Right ventricle myocardium inferior (tissue), 1 donor: ENCODE data around the gene FMO2. TPM values are rescaled to one million over a fixed set of nuclear protein-coding genes. Genes with fewer than 3 reads are reported as not detected.
"Not testable (repeated sequence)": the region's sequence is repeated elsewhere in the genome, so short reads cannot be mapped to it uniquely, and the experiment has no call there.

Source experiments
- ATAC-seq: fragments of 200-7000 bp; cut with Tn5 transposase; one replicate; pipeline ENCODE4 v1.9.1; 2020; ENCODE audit warnings: mild to moderate bottlenecking, moderate library complexity
- DNase-seq: peaks from one replicate; pipeline ENCODE4 v3.0.0; 2021; ENCODE audit errors: missing footprints
- intact Hi-C: fragments of 100-400 bp; cut with DNase I; formaldehyde crosslinking; loops from one replicate; pipeline ENCODE4 v1.11.0; 2022
- total RNA-seq: library from RNA; stranded (reverse); fragmentation: NEBNext Ultra II Directional; extraction: Animal tissue kit (Norgen Biotek cat#: 25700); gene quantifications from one replicate; pipeline ENCODE4 v1.2.1, GENCODE V29; 2021
- donor health status: DM: no; HTN: yes; CAD: no; lungs with severe emphysema.

FMO2 gene
- total RNA-seq, 1 donor from 2014 or later: 59.4 TPM

GRCh38 chr1:171213559-171214454, 28.7 kb downstream of the FMO2 start:
- ATAC-seq (no peak), DNase-seq (no peak)
- intact Hi-C loops: loop anchor here (5.0 kb wide), 1 partner anchor 72 kb away; no protein-coding TSS in a partner anchor

GRCh38 chr1:171217658-171218443, 32.8 kb downstream of the FMO2 start:
- ATAC-seq (no peak), DNase-seq (peak; percentile 72)
- intact Hi-C loops: no loop called here

GRCh38 chr1:171218661-171219060, 33.6 kb downstream of the FMO2 start:
- intact Hi-C loops: no loop called here
- ATAC-seq (no peak), DNase-seq (no peak)

- DNase-seq (no peak), ATAC-seq (no peak)
- intact Hi-C loops: no loop called here
Observed at GRCh38 chr1:171219346-171220080, 34.4 kb downstream of the FMO2 start.

- no peak for DNase-seq
- intact Hi-C loops: no loop called here
- no peak for ATAC-seq
Observed at GRCh38 chr1:171220081-171220420, 35.0 kb downstream of the FMO2 start.

GRCh38 chr1:171220581-171221054, 35.5 kb downstream of the FMO2 start:
- DNase-seq: no peak
- ATAC-seq: peak; percentile 42
- intact Hi-C loops: no loop called here

- intact Hi-C loops: no loop called here
- DNase-seq: no peak
- ATAC-seq: no peak
Observed at GRCh38 chr1:171221665-171222591, 36.8 kb downstream of the FMO2 start.

GRCh38 chr1:171222936-171223335, 37.8 kb downstream of the FMO2 start:
- peak; percentile 86 for ATAC-seq
- intact Hi-C loops: loop anchor here (1.0 kb wide), 1 partner anchor 81 kb away; no protein-coding TSS in a partner anchor
- no peak for DNase-seq

- intact Hi-C loops, ATAC-seq, DNase-seq: not testable (repeated sequence)
Observed at GRCh38 chr1:171224257-171224656, 39.2 kb downstream of the FMO2 start.

GRCh38 chr1:171226747-171227370, 41.8 kb downstream of the FMO2 start:
- DNase-seq: no peak
- ATAC-seq: peak; percentile 68
- intact Hi-C loops: loop anchor here (1.0 to 5.0 kb wide), 4 partner anchors 40 to 260 kb away; partner anchors contain the start of gene FMO2

- intact Hi-C loops: no loop called here
- no peak for DNase-seq
- ATAC-seq: no peak
Observed at GRCh38 chr1:171231326-171231725, 46.2 kb downstream of the FMO2 start.

GRCh38 chr1:171233183-171233582, 48.1 kb downstream of the FMO2 start:
- ATAC-seq (no peak), DNase-seq (no peak)
- intact Hi-C loops: no loop called here

- DNase-seq, ATAC-seq, intact Hi-C loops: not testable (repeated sequence)
Observed at GRCh38 chr1:171236231-171236630, 51.1 kb downstream of the FMO2 start.

GRCh38 chr1:171243878-171244277, 58.8 kb downstream of the FMO2 start:
- no peak for DNase-seq
- no peak for ATAC-seq
- intact Hi-C loops: no loop called here

GRCh38 chr1:171245458-171246064, 60.5 kb downstream of the FMO2 start:
- ATAC-seq (peak; percentile 60), DNase-seq (no peak)
- intact Hi-C loops: loop anchor here (1.0 kb wide), 1 partner anchor 68 kb away; no protein-coding TSS in a partner anchor

- ATAC-seq: no peak
- no peak for DNase-seq
- intact Hi-C loops: no loop called here
Observed at GRCh38 chr1:171247501-171247900, 62.4 kb downstream of the FMO2 start.

- intact Hi-C loops: no loop called here
- ATAC-seq (no peak), DNase-seq (no peak)
Observed at GRCh38 chr1:171248302-171248701, 63.2 kb downstream of the FMO2 start, which contains the start of gene FMO1. Gene FMO1 (plus strand): TSS chr1:171248494. CDS start chr1:171258088, 9,594 bp downstream.
